ENCODE measurements around the gene ERC2.

- TF ChIP-seq, protein P1, sequence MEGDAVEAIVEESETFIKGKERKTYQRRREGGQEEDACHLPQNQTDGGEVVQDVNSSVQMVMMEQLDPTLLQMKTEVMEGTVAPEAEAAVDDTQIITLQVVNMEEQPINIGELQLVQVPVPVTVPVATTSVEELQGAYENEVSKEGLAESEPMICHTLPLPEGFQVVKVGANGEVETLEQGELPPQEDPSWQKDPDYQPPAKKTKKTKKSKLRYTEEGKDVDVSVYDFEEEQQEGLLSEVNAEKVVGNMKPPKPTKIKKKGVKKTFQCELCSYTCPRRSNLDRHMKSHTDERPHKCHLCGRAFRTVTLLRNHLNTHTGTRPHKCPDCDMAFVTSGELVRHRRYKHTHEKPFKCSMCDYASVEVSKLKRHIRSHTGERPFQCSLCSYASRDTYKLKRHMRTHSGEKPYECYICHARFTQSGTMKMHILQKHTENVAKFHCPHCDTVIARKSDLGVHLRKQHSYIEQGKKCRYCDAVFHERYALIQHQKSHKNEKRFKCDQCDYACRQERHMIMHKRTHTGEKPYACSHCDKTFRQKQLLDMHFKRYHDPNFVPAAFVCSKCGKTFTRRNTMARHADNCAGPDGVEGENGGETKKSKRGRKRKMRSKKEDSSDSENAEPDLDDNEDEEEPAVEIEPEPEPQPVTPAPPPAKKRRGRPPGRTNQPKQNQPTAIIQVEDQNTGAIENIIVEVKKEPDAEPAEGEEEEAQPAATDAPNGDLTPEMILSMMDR (IDR thresholded peaks at IDR 0.05): peak; percentile 53
- TF ChIP-seq ZFX (IDR thresholded peaks at IDR 0.05; ENCODE audit: borderline replicate concordance): no peak
Observed at GRCh38 chr3:55746808-55747413, 721.4 kb downstream of the ERC2 start.

All from 22Rv1 (cell line).